Liver (tissue), 3 donors: ENCODE data around the gene SMG6.

Source experiments
- ATF3 ChIP-seq: IDR thresholded peaks from 2 replicates; pipeline ENCODE4 v1.6.1; 2016; ENCODE audit warnings: antibody characterized with exemption
- MAX ChIP-seq: IDR thresholded peaks from 2 replicates; pipeline ENCODE4 v1.6.1; 2016; ENCODE audit warnings: antibody characterized with exemption
- RAD21 ChIP-seq, 2 donors: IDR thresholded peaks; 2 replicates each; pipeline ENCODE4 v1.6.1; 2016; ENCODE audit warnings: antibody characterized with exemption in 2 of 2, mild to moderate bottlenecking in 2 of 2
- REST ChIP-seq: IDR thresholded peaks from 2 replicates; pipeline ENCODE4 v1.6.1; 2016; ENCODE audit warnings: antibody characterized with exemption, mild to moderate bottlenecking
- TAF1 ChIP-seq: conservative IDR thresholded peaks from 2 replicates; pipeline ENCODE4 v1.6.1; 2016; ENCODE audit warnings: antibody characterized with exemption, mild to moderate bottlenecking
- YY1 ChIP-seq: IDR thresholded peaks from 2 replicates; pipeline ENCODE4 v1.6.1; 2016; ENCODE audit warnings: antibody characterized with exemption, mild to moderate bottlenecking
- TF ChIP-seq, protein P1 (sequence below): fragments of 150-350 bp; IDR thresholded peaks from 2 replicates; pipeline ENCODE4 v1.5.1; 2017; ENCODE audit warnings: improper control_type of control experiment, low read depth, low read length; ENCODE audit not compliant: missing input control
- TF ChIP-seq, protein P2 (sequence below): IDR thresholded peaks from 2 replicates; pipeline ENCODE4 v1.6.1; 2016; ENCODE audit warnings: antibody characterized with exemption
- donor health status: healthy.
- donor health status: healthy.

DNA sequence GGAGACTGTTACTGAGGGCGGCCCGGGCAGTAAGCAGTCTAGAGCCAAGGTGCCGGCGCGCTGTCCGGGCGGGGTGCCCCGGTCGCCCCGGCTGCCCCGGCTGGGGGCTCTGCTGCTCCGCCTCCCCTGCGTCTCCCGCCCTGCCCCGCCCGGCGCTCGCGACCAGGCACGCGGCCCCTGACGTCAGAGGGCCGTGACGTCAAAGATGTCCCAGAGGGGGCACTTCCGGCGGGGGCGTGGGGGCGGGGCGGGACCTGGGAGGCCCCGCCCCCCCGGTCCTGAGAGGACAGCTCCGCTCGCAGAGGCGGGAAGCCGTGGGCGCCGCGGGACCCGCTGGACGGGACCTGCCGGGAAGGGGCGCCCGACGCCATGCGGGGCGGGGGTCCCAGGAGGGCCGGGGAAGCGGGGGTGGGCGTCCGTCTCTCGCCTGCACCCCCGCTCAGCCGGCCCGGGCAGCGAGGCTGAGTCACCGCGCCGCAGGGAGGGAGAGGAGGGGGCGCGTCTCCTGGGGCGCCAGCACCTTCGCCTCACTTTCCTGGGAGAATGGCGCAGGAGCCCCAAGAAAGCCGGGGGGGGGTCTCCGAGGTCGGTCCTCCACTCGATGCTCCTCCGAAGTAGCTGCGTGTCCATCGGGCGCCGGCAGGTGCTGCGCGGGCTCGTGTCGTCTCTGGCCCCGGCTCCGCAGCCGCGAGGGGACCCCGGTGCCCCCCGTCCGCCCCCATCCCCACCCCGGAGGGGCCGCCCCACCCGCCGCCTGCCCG, 253.1 kb downstream of the SMG6 start:
- TF ChIP-seq, protein P1, sequence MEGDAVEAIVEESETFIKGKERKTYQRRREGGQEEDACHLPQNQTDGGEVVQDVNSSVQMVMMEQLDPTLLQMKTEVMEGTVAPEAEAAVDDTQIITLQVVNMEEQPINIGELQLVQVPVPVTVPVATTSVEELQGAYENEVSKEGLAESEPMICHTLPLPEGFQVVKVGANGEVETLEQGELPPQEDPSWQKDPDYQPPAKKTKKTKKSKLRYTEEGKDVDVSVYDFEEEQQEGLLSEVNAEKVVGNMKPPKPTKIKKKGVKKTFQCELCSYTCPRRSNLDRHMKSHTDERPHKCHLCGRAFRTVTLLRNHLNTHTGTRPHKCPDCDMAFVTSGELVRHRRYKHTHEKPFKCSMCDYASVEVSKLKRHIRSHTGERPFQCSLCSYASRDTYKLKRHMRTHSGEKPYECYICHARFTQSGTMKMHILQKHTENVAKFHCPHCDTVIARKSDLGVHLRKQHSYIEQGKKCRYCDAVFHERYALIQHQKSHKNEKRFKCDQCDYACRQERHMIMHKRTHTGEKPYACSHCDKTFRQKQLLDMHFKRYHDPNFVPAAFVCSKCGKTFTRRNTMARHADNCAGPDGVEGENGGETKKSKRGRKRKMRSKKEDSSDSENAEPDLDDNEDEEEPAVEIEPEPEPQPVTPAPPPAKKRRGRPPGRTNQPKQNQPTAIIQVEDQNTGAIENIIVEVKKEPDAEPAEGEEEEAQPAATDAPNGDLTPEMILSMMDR, result no peak
- TF ChIP-seq YY1 (no peak), ATF3 (no peak), TAF1 (no peak), REST (peak; percentile 93), MAX (no peak), RAD21 (IDR thresholded peaks at IDR 0.05) (no peak)
- TF ChIP-seq, protein P2, sequence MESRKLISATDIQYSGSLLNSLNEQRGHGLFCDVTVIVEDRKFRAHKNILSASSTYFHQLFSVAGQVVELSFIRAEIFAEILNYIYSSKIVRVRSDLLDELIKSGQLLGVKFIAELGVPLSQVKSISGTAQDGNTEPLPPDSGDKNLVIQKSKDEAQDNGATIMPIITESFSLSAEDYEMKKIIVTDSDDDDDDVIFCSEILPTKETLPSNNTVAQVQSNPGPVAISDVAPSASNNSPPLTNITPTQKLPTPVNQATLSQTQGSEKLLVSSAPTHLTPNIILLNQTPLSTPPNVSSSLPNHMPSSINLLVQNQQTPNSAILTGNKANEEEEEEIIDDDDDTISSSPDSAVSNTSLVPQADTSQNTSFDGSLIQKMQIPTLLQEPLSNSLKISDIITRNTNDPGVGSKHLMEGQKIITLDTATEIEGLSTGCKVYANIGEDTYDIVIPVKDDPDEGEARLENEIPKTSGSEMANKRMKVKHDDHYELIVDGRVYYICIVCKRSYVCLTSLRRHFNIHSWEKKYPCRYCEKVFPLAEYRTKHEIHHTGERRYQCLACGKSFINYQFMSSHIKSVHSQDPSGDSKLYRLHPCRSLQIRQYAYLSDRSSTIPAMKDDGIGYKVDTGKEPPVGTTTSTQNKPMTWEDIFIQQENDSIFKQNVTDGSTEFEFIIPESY, result no peak
